ENCODE data around the gene MYO1F.

DNA sequence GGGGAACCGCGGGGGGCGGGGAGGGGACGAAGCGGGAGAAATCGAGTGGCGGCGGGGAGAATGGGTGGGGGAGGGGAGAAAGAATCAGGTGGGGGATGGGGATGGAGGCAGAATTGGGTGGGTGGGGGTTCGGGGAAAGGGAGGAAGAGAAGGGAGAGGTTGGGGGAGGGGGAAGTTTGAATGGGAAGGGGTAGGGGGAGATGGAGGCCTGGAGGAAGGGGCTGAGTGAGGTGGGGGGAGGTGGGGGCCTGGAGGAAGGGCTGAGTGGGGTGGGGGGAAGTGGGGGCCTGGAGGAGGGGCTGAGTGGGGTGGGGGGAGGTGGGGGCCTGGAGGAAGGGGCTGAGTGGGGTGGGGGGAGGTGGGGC is 33.7 kb upstream of the MYO1F start:
- TF ChIP-seq CTCF (IDR thresholded peaks at IDR 0.05) (no peak), POLR2A (IDR thresholded peaks at IDR 0.05) (no peak)
